ENCODE results near the gene PLA2G3. TPM values are rescaled to one million over a fixed set of nuclear protein-coding genes. Genes with fewer than 3 reads are reported as not detected.

Gene PLA2G3
- total RNA-seq, 4 donors from 2014 or later, result not detected

DNA sequence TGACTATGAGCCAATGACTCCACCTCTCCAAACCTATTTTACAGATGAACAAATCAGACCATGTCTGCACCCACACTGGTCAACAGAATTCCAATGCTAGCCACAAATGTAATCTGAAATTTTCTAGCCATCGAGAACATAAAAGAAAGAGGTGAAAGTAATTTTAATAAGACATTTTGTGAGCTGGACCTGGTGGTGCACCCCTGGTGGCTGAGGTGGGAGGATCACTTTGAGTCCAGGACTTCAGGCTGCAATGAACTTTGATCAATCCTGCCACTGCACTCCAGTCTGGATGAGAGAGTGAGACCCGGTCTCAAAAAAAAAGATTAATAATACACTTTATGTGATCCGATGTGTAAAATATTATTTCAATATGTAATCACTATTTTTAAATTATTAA, 10.3 kb upstream of the PLA2G3 start:
- peaks cover 17 to 43% (median 37%) of the 10 kb centered on the region in 4 donors for H3K4me1 ChIP-seq
- H3K9me3 ChIP-seq, result no peaks in the 10 kb centered on the region
- intact Hi-C loops (cut with DNase I), result no loop called here
- H3K27ac ChIP-seq (replicated peaks in 1 of 4), result no peak overlapping the region
- H3K36me3 ChIP-seq, result no peaks in the 10 kb centered on the region
- H3K4me3 ChIP-seq, result no peak overlapping the region
- TF ChIP-seq, protein P1, sequence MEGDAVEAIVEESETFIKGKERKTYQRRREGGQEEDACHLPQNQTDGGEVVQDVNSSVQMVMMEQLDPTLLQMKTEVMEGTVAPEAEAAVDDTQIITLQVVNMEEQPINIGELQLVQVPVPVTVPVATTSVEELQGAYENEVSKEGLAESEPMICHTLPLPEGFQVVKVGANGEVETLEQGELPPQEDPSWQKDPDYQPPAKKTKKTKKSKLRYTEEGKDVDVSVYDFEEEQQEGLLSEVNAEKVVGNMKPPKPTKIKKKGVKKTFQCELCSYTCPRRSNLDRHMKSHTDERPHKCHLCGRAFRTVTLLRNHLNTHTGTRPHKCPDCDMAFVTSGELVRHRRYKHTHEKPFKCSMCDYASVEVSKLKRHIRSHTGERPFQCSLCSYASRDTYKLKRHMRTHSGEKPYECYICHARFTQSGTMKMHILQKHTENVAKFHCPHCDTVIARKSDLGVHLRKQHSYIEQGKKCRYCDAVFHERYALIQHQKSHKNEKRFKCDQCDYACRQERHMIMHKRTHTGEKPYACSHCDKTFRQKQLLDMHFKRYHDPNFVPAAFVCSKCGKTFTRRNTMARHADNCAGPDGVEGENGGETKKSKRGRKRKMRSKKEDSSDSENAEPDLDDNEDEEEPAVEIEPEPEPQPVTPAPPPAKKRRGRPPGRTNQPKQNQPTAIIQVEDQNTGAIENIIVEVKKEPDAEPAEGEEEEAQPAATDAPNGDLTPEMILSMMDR (IDR thresholded peaks at IDR 0.05), result peak in 1 of 3 experiments; percentile 5
- TF ChIP-seq EP300 (IDR thresholded peaks at IDR 0.05) (no peak), POLR2AphosphoS5 (IDR thresholded peaks at IDR 0.05) (no peak), POLR2A (IDR thresholded peaks at IDR 0.05; ENCODE audit: low read depth) (no peak)
- H3K27me3 ChIP-seq, result no peaks in the 10 kb centered on the region
- WGBS, result 79% methylated on average over 3 of the region's 3 CpGs
- DNase-seq (ENCODE audit: extremely low spot score), result no peak

DNA sequence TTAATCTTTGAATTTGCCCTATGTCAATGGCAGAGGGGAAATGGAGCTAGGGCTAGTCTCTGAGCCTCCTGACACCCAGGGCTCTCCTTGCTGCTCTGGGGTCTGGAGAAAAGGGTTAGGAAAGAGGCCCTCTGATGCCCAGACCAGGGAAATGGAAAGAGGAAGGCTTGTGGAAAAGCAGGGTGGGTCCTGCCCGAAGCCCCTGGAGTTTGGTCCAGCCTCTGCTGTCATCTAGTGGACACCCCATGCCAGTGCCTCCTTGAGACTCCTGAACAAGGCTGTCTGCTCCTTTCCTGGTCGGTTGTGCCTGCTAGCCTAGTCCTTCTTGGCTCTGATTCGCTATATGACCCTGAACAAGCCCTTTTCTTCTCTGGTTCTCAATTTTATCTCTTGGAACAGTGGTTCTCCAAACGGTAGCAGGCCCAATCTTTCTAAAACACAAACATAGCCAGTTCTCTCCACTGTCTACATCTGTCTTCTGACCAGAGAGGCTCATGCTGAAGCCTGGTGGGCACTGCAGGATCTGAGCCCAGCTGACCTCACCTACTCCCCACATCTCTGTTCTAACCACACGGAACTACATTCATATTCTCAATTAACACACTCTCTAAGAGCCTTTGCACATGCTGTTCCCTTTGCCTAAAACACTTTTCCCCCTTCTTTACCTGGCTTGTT, 8.8 kb upstream of the PLA2G3 start:
- Histone ChIP-seq H3K27me3 (no peaks in the 10 kb centered on the region), H3K36me3 (no peaks in the 10 kb centered on the region), H3K4me1 (peaks cover 9 to 27% (median 21%) of the 10 kb centered on the region in 4 donors), H3K9me3 (no peaks in the 10 kb centered on the region), H3K4me3 (no peak overlapping the region), H3K27ac (replicated peaks in 1 of 4) (peak overlapping the region; percentile 64 to 82 (median 74))
- no peak for DNase-seq (ENCODE audit: extremely low spot score)
- no peak for TF ChIP-seq POLR2A (IDR thresholded peaks at IDR 0.05; ENCODE audit: low read depth)
- peak; percentile 13 to 36 for TF ChIP-seq POLR2AphosphoS5 (IDR thresholded peaks at IDR 0.05)
- TF ChIP-seq EP300 (IDR thresholded peaks at IDR 0.05), result no peak
- TF ChIP-seq, protein P1 (IDR thresholded peaks at IDR 0.05), result peak in 2 of 3 experiments; percentile 89 to 98
- intact Hi-C loops (cut with DNase I), result loop anchor here (2.0 to 10.0 kb wide), 3 partner anchors 37 to 384 kb away; no protein-coding TSS in a partner anchor
- WGBS, result 25% methylated on average over 5 of the region's 5 CpGs

DNA sequence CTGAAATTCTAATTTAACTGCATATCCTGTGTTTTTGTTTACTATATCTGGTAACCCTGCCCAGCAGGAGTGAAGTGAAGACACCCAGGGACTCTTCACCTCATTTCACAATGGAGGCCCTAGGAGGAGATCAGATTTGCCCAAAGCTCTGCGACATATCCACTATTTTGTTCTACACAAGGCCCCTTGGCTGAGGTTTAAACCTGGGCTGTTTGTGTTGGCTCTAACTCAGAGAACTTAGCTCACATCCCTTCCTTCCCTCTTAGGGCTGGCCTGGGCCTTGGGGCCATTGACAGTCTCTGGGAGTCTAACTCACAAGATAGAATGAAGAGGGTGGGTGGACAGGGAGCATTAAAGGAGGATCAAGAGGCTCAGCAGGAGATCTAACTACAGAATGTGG, 8.2 kb upstream of the PLA2G3 start:
- 59% methylated on average over 1 of the region's 1 CpG for WGBS
- intact Hi-C loops (cut with DNase I), result loop anchor here (2.0 to 10.0 kb wide), 3 partner anchors 36 to 384 kb away; no protein-coding TSS in a partner anchor
- no peak for DNase-seq (ENCODE audit: extremely low spot score)

DNA sequence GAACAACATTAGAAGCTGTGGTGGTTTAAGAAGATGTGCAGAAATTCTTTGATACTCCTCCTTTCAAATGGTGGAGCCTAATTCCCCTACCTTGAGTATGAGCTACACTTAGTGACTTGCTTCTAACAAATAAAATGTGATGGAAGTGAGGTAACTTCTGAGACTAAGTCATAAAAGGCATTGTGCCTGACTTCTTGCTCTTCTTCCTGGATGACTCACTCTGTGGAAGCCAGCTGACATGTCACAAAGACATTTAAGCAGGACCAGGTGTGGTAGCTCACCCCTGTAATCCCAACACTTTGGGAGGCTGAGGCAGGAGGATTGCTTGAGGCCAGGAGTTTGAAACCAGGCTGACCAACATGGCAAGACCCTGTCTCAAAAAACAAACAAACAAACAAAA, 3.9 kb upstream of the PLA2G3 start:
- no peak for DNase-seq (ENCODE audit: extremely low spot score)
- intact Hi-C loops (cut with DNase I), result loop anchor here (10.0 kb wide), 1 partner anchor 379 kb away; no protein-coding TSS in a partner anchor
- H3K27me3 ChIP-seq, result peaks cover 0 to 11% (median 0%) of the 10 kb centered on the region in 4 donors
- TF ChIP-seq EP300 (IDR thresholded peaks at IDR 0.05) (no peak), POLR2A (IDR thresholded peaks at IDR 0.05; ENCODE audit: low read depth) (no peak), POLR2AphosphoS5 (IDR thresholded peaks at IDR 0.05) (no peak)
- TF ChIP-seq, protein P1 (IDR thresholded peaks at IDR 0.05), result no peak
- H3K27ac ChIP-seq (replicated peaks in 1 of 4), result no peak overlapping the region
- H3K4me3 ChIP-seq, result no peak overlapping the region
- peaks cover 9 to 13% (median 12%) of the 10 kb centered on the region in 4 donors for H3K4me1 ChIP-seq
- H3K36me3 ChIP-seq, result no peaks in the 10 kb centered on the region
- no peaks in the 10 kb centered on the region for H3K9me3 ChIP-seq

More for the DNA sequence above, 8.2 kb upstream of the PLA2G3 start:
- H3K9me3 ChIP-seq, result no peaks in the 10 kb centered on the region
- TF ChIP-seq EP300 (IDR thresholded peaks at IDR 0.05), result no peak
- TF ChIP-seq, protein P1 (IDR thresholded peaks at IDR 0.05), result no peak
- TF ChIP-seq POLR2AphosphoS5 (IDR thresholded peaks at IDR 0.05), result no peak
- TF ChIP-seq POLR2A (IDR thresholded peaks at IDR 0.05; ENCODE audit: low read depth), result no peak
- H3K4me1 ChIP-seq, result peaks cover 9 to 21% (median 16%) of the 10 kb centered on the region in 4 donors
- no peaks in the 10 kb centered on the region for H3K27me3 ChIP-seq
- no peaks in the 10 kb centered on the region for H3K36me3 ChIP-seq
- no peak overlapping the region for H3K4me3 ChIP-seq
- H3K27ac ChIP-seq (replicated peaks in 1 of 4), result peak overlapping the region; percentile 64 to 82 (median 74)

Measured in esophagus muscularis mucosa (tissue), 4 donors.